HG02840 (cell line): ENCODE results near the gene ADARB2.
"Not testable (repeated sequence)": the region's sequence is repeated elsewhere in the genome, so short reads cannot be mapped to it uniquely, and the experiment has no call there.

Experiments
- ATAC-seq: cut with Tn5 transposase; IDR thresholded peaks from one replicate; pipeline ENCODE4 v1.9.1; 2021; ENCODE audit warnings: mild to moderate bottlenecking, moderate library complexity, moderate number of reproducible peaks; ENCODE audit not compliant: unreplicated experiment, low FRiP score

Gene ADARB2

DNA sequence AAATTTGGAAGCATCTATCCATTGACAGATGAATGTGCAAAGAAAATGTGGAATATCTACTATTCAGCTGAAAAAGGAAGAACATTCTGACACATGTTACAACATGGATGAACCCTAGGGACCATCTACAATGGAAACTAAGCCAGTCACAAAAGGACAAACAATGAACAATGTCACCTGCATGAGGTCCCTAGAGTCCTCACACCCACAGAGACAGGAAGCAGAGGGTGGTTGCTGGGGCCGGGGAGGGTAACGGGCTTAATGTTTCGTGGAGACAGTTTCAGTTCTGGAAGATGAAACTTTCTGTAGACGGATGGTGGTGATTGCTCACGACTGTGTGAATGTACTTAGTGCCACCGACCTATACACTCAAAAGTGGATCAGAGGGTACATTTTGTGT is 282.9 kb downstream of the ADARB2 start:
- ATAC-seq: peak; percentile 53

DNA sequence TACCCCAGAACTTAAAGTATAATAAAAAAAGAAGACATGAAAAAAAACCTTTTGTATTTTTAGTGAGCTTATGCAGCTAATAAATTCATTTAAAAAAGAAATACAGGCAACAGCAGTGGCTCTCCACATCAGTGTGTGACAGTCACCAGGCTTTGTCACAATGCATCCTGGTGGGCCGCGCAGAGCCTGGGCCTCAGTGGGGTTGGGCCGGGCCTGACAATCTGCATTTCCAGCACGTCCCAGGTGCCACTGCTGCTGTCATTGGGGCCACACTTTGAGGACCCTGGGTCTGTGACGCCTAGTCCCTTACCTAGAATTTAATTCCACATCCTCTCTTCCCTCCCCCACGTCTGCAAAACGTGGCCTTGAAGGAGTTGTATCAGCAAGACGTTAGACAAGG is 284.5 kb downstream of the ADARB2 start:
- no peak for ATAC-seq

DNA sequence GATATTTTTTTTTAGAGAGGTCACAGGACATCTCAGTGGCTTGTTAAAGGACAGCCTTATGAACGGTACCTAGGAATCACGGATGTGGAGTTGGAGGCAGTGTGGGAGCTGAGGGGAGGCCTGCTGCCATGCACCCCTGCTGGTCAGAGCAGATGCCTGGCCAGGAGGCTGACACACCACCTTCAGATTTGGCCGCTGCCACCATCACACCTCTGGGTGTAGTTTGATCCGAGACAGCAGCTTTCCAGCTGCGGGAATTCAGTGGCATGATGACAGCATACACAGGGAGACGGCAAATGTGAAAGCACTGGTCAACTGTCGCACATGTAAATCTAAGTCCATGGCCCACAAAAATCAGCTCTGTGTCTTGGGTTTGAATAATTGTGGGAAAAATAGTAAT is 285.4 kb downstream of the ADARB2 start:
- ATAC-seq: no peak

DNA sequence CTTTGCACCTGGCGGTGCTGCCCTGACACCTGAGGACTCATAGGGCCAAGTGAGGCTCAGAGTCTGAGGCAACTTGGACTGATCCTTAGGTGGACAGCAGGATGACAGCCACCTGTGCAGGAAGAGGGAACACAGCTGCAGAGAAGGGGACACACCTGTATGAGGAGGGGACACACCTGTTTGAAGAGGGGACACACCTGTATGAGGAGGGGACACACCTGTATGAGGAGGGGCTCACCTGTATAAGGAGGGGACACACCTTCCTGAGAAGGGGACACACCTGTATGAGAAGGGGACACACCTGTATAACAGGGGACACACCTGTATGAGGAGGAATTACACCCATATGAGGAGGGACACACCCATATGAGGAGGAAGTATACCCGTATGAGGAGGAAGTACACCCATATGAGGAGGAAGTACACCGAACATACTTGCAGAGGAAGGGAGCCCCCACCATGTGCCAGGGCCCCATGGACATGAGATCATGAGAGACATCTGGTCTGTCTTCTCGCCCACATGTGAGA is 285.9 kb downstream of the ADARB2 start:
- ATAC-seq: no peak

DNA sequence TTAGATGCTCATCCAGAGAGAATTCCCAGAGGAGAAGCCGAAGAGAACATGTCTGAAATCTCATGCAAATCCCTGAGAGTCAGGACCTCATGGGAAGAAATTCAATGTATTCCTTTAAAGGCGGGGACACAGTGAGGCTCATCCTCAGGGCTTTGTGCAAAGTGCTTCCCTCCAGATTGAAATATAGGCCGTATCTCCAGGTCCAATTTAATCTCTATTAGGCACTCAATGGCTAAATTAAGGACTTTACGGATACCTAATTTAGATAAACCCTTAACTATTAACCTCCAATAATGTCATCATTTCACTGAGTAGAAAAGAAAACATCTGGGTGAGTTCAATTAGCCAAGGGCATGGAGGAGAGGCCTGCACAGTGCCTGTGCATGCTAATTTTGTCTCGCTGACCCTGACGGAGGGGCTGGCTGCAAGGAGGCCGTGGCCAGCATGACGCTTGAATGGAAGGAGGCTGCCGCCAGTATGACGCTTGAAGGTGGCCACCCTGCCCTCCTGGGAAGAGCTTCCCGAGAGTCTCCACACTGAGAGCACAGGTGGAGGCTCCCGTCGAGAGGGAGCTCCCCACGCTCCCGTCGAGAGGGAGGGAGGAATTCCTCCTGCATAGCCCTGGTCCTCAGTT is 287.6 kb downstream of the ADARB2 start:
- ATAC-seq: no peak

DNA sequence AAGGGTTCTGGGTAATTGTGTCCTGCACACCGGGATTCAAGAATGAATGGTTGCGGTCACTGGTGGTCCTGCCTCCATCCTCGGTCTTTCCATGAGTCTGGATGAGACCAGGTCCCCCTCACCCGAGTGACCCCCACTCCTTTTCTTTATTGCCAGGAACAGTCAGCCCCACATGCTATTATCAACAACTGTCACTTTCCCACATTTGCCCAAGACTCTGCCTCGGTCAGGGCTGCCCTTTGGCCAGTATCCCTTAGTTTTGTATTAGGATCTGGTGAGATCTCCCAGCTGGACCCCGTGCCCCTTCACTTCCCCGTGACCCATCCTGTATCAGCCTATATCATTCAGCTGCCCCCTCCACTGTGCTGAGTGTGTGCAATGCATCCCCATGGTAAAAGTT is 288.3 kb downstream of the ADARB2 start:
- ATAC-seq: no peak

DNA sequence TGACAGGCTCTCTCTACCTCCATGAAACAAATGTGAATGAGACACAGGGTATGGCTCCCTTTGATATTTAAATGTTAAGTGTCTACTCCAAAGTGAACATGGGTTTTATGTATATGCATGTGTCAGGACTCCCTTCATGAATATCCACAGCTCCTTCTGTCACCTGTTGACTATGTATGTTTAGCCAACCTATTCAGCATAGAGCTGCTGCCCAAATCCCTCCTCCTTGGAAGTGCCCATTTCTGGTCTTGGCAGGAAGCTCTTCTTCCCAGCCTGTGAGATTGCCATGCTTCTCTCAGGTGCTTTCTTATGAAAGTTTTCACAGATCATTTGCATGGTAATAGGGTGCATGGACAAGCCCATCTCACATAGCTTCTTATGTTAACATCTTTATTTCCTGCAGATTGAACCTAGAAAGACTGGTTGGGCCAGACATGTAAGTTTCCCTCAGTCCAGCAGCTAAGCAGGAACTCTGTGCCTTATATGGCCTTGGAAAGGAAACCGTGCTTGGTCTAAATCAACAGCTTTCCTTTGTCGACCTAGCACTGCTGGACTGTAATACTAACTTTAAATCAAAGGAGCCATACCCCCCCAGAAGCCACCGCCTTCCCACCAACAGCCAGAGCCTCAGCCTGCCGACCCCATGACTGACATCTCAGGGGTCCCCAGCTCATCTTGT is 288.9 kb downstream of the ADARB2 start:
- ATAC-seq: no peak

DNA sequence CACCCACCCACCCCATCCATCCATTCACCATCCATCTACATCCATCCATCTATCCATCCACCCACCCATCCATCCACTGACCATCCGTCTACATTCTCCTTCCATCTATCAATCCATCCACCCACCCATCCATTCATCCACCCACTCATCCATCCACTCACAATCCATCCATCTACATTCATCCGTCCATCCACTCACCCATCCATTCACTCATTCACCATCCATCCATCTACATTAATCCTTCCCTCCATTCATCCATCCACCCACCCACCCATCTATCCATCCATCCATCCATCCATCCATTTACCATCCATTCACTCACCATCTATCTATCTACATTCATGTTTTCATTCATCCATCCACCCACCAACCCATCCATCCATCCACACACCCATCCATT is 292.5 kb downstream of the ADARB2 start:
- no peak for ATAC-seq

DNA sequence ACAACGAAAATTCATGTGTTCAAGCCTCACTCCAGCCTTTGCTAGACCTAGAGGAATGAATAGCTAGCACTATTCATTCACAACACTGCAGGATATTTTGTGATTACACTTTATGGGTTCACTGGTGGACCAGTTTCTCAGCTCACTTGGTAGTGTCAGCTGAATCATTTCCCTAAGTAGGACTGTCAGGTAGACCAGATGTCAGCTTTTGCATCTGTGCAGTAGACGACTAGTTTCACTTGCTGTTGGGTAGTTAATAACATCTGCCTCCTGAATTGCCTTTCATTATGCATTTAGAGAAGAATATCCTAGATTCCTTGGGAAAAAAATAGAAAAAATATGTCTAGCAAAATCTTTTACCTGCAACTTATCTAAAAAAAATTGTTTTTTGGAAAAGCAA is 296.4 kb downstream of the ADARB2 start:
- no peak for ATAC-seq

DNA sequence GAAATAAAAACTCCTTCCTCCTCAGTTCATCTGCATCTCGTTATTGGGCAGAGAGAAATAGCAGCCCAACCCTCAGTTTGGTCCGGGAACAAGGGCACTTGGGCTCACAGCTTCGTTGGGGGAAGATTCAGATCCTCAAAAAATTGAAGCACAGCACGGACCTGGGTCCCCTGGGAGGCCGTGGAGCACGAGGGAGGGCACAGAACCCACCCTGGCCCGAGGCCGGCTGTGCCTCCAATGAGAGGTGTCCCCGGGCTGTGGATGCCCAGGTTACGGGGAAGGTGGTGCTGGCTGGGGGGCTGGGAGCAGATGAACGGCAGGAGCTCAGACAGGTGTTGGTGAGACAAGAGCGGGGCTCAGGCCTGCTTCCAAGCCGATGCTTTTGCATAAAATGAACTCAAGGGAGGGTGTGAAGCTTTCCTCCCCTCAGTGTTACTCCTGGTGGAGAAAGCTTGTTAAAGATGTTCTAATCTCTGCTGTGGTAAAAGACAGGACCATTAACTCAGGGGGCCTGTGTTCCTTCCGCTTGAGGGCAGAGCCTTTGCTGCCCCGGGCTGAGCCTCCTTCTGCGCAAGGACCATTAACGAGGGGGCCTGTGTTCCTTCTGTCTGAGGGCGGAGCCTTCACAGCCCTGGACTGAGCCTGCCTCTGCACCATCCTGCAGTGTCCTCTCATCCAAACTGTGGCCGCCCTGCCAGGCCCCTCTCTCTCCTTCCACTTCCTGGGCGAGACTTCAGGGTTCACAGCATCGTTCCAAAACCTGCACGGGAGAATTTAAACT is 302.2 kb downstream of the ADARB2 start:
- ATAC-seq: no peak

DNA sequence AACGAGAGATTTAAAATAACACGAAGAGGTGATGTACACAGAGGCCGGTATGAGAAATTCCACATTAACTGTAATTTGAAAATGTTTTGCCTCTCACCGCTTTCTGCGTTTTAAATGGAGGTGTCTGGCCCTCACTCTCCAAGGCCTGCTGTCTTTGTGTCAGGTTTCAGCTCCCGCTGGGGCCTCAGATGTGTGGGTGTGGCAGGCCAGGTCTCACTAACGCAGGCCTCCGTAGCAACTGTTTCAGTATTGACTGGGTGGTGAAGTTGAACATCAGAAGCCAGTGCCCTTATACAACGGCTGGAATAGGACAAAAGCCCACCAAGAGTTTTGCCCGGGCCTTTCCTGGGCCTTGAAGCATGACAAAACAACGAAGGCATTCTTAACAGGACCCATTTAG is 303.1 kb downstream of the ADARB2 start:
- no peak for ATAC-seq

DNA sequence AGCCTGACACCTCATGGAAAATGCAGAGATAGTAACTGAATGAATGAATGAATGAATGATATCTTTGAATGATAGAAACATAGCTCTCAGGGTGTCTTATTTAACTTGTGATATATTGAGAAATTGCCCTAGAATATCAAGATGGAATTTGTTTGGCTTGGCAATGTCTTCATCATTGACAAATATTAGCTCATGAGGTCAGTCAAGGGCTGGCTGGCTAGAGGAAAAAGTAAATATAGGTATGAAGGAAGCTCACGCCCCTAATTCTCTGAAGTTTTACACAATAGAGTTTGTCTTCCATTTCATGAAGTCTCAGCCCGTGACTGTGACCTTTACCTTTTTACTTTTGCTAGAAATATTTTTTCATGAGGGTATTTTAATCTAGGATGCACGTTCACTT is 305.2 kb downstream of the ADARB2 start:
- no peak for ATAC-seq

DNA sequence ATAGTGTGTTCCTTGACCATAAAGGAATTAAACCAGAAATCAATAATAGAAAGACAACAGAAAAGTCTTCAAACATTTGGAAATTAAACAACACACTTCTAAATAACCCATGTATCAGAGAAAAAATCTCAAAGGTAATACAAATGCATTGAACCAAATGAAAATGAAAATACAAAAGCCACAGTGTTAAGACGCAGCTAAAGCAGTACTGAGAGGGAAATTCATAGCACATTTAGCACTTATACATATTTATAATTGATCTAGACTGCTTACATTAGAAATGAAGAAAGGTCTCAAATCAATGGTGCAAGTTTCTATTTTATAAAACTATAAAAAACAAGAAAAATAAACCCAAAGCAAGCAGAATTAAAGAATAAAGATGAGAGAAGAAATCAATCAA is 306.1 kb downstream of the ADARB2 start:
- no peak for ATAC-seq

DNA sequence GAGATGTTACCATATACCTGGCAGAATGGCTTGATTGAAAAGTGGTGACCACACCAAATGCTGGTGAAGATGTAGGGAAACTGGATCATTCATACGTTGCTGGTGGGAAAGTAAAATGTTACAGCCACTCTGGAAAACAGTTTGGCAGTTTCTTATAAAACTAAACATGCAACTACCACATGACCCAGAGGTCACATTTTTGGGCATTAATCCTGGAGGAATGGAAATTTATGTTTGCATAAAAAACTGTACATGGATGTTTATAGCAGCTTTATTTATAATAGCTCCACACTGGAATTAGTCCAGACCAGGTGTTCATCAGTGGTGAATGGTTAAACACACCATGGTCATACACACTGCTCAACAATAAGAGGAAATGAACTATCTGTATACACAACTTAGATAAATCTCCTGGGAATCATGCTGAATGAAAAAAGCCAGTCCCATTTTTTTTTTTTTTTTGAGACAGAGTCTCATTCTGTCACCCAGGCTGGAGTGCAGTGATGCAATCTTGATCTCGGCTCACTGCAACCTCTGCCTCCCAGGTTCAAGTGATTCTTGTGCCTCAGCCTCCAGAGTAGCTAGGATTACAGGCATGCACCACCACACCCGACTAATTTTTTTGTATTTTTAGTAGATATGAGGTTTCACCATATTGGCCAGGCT is 309.7 kb downstream of the ADARB2 start:
- not testable (repeated sequence) for ATAC-seq

DNA sequence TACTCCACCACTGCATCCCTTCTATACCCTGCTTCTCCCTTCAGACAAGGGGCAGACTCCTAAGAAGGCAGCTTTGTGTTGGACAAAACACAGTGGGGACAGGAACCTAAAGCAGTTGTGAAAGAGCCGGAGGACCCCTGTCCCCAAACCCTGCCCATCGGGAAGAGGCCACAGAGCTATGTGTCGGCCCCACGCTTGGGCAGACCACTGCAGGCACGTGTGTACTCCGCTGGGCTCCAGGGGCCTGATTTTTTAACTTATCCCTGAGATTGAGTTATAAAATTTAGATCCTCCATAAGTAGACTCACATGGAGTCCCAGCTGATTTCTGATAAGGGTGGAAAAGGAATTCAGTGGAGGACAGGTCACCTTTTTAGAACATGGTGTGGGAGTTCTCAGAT is 310.5 kb downstream of the ADARB2 start:
- no peak for ATAC-seq

DNA sequence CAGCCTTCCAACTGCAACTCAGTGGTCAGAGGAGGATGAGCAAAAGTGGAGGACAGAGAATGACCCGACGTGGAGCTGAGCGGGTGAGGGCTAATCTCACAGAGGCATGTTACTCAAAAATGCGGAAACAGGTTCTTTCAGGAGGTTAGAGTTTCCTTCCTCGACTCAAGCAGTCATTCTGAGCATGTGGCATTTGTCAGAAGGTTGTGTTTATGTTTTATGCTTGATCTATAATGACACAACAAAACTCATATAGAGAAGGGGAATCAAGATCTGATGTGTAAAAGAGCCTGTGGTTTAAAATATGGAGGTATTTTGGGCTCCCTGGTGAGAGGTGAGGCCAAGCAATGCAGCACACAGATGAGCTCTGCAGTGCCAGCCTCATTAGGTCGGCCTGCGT is 311.4 kb downstream of the ADARB2 start:
- ATAC-seq: no peak

DNA sequence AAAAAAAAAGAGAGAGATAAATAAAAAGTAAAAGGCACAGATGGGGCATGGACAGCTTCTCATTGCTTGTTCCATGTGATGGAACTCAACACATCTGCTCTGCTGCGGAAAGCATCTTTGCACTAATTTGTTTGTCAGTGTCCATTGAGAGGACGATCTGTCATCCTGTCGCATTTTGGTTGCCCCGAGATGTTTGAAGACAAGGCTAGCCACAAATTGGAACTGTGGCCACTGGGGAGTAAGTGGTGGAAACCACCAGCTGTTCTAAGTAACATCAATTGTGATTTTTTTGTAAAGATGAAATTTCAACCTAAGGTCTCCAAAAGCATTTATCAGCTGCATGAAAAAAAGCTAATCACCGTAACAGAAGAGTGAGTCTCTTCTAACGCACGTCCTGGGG is 312.7 kb downstream of the ADARB2 start:
- no peak for ATAC-seq

DNA sequence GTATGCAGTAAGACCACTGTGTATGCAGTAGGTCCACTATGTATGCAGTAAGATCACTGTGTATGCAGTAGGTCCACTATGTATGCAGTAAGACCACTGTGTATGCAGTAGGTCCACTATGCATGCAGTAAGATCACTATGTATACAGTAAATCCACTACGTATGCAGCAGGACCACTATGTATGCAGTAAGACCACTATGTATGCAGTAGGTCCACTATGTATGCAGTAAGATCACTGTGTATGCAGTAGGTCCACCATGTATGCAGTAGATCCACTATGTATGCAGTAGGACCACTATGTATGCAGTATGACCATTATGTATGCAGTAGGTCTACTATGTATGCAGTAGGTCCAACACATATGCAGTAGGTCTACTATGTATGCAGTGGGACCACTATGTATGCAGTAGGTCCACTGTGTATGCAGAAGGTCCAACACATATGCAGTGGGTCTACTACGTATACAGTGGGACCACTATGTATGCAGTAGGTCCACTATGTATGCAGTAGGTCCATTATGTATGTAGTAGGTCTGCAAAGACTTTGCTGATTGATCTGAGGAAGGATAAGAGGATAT is 313.6 kb downstream of the ADARB2 start:
- ATAC-seq: no peak

DNA sequence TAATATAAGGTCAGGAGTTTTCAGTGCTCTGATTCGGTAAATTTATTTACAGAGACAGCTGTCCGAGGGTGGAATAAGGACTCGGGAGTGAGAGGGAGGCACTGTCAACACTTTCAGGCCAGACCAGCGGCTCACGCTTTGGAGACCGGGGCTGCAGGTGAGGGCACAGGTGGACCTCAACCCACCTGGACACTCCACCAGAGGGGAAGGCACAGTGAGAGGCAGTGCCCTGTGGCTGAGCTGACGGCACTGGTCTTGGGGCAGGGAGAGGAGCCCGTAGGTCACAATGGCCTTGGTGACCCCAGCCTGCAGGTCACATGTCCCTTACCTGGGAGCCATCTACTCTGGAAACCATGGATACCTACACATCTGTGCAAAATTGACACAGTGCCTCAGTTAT is 315.1 kb downstream of the ADARB2 start:
- no peak for ATAC-seq

DNA sequence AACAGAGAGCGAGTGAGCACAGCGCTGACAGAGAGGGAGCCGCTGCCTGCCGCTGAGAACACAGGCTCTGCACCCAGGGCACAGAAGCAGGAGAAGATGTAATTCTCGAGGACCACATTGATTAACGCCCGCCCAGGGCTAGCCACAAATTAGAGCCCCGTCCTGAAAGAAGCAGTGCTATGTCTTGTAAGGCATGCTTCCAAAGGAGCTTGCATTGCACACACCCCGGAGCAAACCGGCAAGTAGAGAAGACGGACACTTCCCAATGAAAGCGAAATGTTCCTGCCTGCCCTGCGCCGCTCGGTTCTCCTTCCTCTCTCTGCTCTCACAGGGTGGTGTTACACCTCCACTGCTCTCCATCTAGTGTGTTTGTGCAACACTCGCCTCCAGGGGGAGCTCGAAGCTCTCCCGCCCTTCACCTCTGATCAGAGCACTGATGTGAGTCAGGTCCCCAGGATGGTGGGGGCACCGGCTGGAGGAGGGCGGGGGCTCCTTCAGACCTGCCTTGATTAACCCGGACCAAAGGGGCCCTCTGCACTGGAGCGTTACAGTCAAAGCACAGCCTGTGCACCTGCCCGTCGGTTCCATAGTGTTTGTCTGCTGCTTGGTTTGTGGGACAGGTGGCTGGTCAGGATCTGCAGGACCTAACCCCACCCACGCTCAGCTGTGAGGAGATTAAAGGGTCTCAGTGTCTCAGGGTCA is 316.5 kb downstream of the ADARB2 start:
- ATAC-seq: peak; percentile 70
